SH-SY5Y (cell line): Measurements from ENCODE around the gene TFF3.

Experiments
- GATA2 ChIP-seq: IDR thresholded peaks from 2 replicates; pipeline ENCODE4 v1.6.1; 2011; ENCODE audit warnings: mild to moderate bottlenecking, low read depth, low read length
- GATA3 ChIP-seq: IDR thresholded peaks from 2 replicates; pipeline ENCODE4 v1.6.1; 2011; ENCODE audit warnings: low read depth, mild to moderate bottlenecking, low read length, moderate library complexity

DNA sequence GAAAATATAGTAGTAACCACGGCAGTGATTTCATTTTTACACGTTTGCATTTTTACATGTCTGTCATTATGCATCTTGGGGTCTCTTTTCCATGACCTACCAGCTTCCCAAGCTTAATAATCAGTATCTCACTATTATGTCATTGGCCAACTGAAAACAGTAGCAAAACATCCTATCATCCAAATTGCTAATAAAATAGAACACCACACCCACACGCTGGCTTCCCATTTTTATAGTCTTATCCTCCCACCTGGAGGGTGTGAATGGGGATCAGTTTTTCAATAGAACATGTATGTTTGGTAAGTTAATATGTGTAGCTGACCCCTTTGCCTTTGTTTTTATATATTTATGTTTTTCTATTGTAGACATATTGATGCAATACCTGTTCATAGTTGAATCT, 11.8 kb downstream of the TFF3 start:
- TF ChIP-seq GATA3 (no peak), GATA2 (no peak)
